DND-41 (cell line): Measurements from ENCODE around the gene ORAI1.

Experiments used
- ATAC-seq: fragments of 200-7000 bp; cut with Tn5 transposase; 3 replicates; pipeline ENCODE4 v1.9.1; 2021; ENCODE audit warnings: low read depth; ENCODE audit not compliant: insufficient read depth
- DNase-seq: peaks from one replicate; pipeline ENCODE4 v3.0.0-alpha.2; 2020
- H2AFZ ChIP-seq: 2 replicates; pipeline ENCODE4 v1.6.0; 2012; ENCODE audit warnings: low read depth, low read length
- H3K27ac ChIP-seq: 2 replicates; pipeline ENCODE4 v1.5.1; 2012; ENCODE audit warnings: low read length, inconsistent platforms
- H3K27me3 ChIP-seq: fragments of 200-600 bp; sonication (generic); 2 replicates; pipeline ENCODE4 v1.6.0; 2012; ENCODE audit warnings: low read length, mild to moderate bottlenecking, inconsistent platforms; ENCODE audit not compliant: insufficient read depth, poor library complexity
- H3K36me3 ChIP-seq: 2 replicates; pipeline ENCODE4 v1.5.1; 2012; ENCODE audit warnings: low read length, inconsistent platforms; ENCODE audit not compliant: insufficient read depth
- H3K4me1 ChIP-seq: 2 replicates; pipeline ENCODE4 v1.5.1; 2012; ENCODE audit warnings: mild to moderate bottlenecking, low read length; ENCODE audit not compliant: insufficient read depth
- H3K4me2 ChIP-seq: 2 replicates; pipeline ENCODE4 v1.6.0; 2012; ENCODE audit warnings: mild to moderate bottlenecking, moderate library complexity, low read length, inconsistent platforms; ENCODE audit not compliant: insufficient read depth
- H3K4me3 ChIP-seq, 2 experiments: fragments of 200-600 bp in 1 of 2; shearing (Covaris generic) in 1 of 2; 2 replicates each; pipeline ENCODE4 v1.5.1; 2012 to 2016; ENCODE audit warnings: inconsistent platforms in 2 of 2, low read length in 2 of 2, mild to moderate bottlenecking in 2 of 2, low read depth in 1 of 2, moderate library complexity in 1 of 2
- H3K79me2 ChIP-seq: 2 replicates; pipeline ENCODE4 v1.6.0; 2012; ENCODE audit warnings: low read length, inconsistent platforms; ENCODE audit not compliant: insufficient read depth
- H3K9ac ChIP-seq: 2 replicates; pipeline ENCODE4 v1.6.0; 2012; ENCODE audit warnings: low read depth, mild to moderate bottlenecking, inconsistent platforms, low read length, moderate library complexity
- H3K9me3 ChIP-seq: 2 replicates; pipeline ENCODE4 v1.5.1; 2012; ENCODE audit warnings: low read length, moderate library complexity, mild to moderate bottlenecking, inconsistent platforms; ENCODE audit not compliant: insufficient read depth, severe bottlenecking
- H4K20me1 ChIP-seq: 2 replicates; pipeline ENCODE4 v1.6.0; 2012; ENCODE audit warnings: low read length; ENCODE audit not compliant: insufficient read depth
- CTCF ChIP-seq: IDR thresholded peaks from 2 replicates; pipeline ENCODE4 v1.5.1; 2012; ENCODE audit warnings: borderline replicate concordance, low read length, moderate library complexity, mild to moderate bottlenecking; ENCODE audit not compliant: poor library complexity, severe bottlenecking; ENCODE audit errors: extremely low read depth
- EZH2 ChIP-seq: IDR thresholded peaks from 3 replicates; pipeline ENCODE4 v1.6.1; 2012; ENCODE audit warnings: borderline replicate concordance, low read depth, mild to moderate bottlenecking, moderate library complexity, low read length, inconsistent platforms; ENCODE audit not compliant: severe bottlenecking

ORAI1 gene

GRCh38 chr12:121620333-121620891 lies 5.9 kb upstream of the ORAI1 start:
- ATAC-seq (no peak), DNase-seq (no peak)
- Histone ChIP-seq H3K9ac (no peak overlapping the region), H3K4me3 (no peak overlapping the region), H3K27ac (no peak overlapping the region), H2AFZ (no peak overlapping the region), H3K4me1 (peaks cover 12% of the 10 kb centered on the region), H3K79me2 (no peaks in the 10 kb centered on the region), H3K9me3 (no peaks in the 10 kb centered on the region), H3K27me3 (no peaks in the 10 kb centered on the region), H3K4me2 (no peak overlapping the region), H4K20me1 (no peaks in the 10 kb centered on the region), H3K36me3 (no peaks in the 10 kb centered on the region)
- TF ChIP-seq EZH2 = no peak
- no peak for TF ChIP-seq CTCF

GRCh38 chr12:121626853-121627640 lies 717 bp downstream of the ORAI1 start:
- DNase-seq = peak; percentile 88
- H3K27me3 ChIP-seq = no peaks in the 10 kb centered on the region
- H3K27ac ChIP-seq = peak overlapping the region; percentile 81
- ATAC-seq = peak; percentile 75
- H3K9me3 ChIP-seq = no peaks in the 10 kb centered on the region
- H3K36me3 ChIP-seq = peaks cover 7% of the 10 kb centered on the region; the same call in 1 of the 2 replicates
- peak overlapping the region; percentile 62 to 69 for H3K4me3 ChIP-seq
- peak overlapping the region; percentile 79 for H2AFZ ChIP-seq
- peaks cover 45% of the 10 kb centered on the region for H3K79me2 ChIP-seq
- TF ChIP-seq CTCF = peak; percentile 47
- no peak for TF ChIP-seq EZH2
- peak overlapping the region; percentile 92 for H3K9ac ChIP-seq
- peaks cover 47% of the 10 kb centered on the region for H3K4me1 ChIP-seq
- H4K20me1 ChIP-seq = peaks cover 12% of the 10 kb centered on the region; the same call in 1 of the 2 replicates
- peak overlapping the region; percentile 69 for H3K4me2 ChIP-seq

GRCh38 chr12:121628037-121628436 lies 1.7 kb downstream of the ORAI1 start:
- H3K9me3 ChIP-seq = no peaks in the 10 kb centered on the region
- TF ChIP-seq EZH2 (no peak), CTCF (no peak)
- peaks cover 54% of the 10 kb centered on the region for H3K79me2 ChIP-seq
- H2AFZ ChIP-seq = no peak overlapping the region
- DNase-seq = no peak
- H3K4me3 ChIP-seq = peak overlapping the region in 1 of 2 experiments; percentile 62; a peak in 3 of 4 replicates
- ATAC-seq = no peak
- H3K4me2 ChIP-seq = peak overlapping the region; percentile 69
- H3K36me3 ChIP-seq = peaks cover 7% of the 10 kb centered on the region; the same call in 1 of the 2 replicates
- H3K27ac ChIP-seq = peak overlapping the region; percentile 81
- H3K27me3 ChIP-seq = no peaks in the 10 kb centered on the region
- peaks cover 47% of the 10 kb centered on the region for H3K4me1 ChIP-seq
- H3K9ac ChIP-seq = peak overlapping the region; percentile 92
- peaks cover 15% of the 10 kb centered on the region; the same call in 1 of the 2 replicates for H4K20me1 ChIP-seq
